LNCAP (cell line): ENCODE data around the gene NEK7.

Experiments used
- TF ChIP-seq, protein P1 (sequence below): fragments of 450-650 bp; IDR thresholded peaks from 2 replicates; pipeline ENCODE4 v1.5.1; 2017; ENCODE audit warnings: mild to moderate bottlenecking

NEK7 gene

DNA sequence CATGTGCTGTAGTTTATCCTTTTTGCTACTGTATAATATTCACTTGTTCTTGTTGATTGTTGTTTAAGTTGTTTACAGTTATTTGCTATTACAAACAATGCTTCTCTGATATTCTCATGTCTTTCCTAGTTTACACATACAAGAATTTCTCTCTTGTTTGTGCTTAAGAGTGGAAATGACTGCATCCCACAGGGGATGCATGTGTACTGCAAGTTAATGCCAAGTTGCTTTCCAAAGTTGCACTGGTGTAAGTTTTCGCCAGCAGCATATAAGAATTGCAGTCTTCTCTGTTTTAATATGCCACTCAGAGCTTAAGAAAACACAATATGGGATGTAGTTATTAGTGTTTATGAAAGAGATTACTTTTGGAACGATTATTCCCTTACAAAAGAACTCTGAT is 97.7 kb downstream of the NEK7 start:
- TF ChIP-seq, protein P1, sequence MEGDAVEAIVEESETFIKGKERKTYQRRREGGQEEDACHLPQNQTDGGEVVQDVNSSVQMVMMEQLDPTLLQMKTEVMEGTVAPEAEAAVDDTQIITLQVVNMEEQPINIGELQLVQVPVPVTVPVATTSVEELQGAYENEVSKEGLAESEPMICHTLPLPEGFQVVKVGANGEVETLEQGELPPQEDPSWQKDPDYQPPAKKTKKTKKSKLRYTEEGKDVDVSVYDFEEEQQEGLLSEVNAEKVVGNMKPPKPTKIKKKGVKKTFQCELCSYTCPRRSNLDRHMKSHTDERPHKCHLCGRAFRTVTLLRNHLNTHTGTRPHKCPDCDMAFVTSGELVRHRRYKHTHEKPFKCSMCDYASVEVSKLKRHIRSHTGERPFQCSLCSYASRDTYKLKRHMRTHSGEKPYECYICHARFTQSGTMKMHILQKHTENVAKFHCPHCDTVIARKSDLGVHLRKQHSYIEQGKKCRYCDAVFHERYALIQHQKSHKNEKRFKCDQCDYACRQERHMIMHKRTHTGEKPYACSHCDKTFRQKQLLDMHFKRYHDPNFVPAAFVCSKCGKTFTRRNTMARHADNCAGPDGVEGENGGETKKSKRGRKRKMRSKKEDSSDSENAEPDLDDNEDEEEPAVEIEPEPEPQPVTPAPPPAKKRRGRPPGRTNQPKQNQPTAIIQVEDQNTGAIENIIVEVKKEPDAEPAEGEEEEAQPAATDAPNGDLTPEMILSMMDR: no peak

DNA sequence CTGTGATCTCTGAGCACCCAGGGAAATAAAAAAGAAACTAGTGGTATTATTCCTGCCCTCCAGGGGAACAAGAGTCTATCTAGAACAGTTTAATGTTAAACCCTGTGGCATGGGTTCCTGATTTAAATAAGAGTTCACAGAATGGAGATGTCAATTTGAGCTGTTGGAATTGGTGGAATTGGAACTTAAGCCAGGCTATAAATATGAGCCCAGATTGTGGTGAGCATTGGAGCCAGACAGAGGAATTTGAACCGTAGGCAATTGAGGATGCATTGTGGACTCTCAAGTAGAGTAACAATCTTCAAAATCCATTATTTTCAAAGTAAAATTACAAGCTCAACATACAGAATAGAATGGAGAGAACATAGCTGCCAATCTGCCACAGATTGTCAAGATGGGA is 98.2 kb downstream of the NEK7 start:
- TF ChIP-seq, protein P1: no peak

DNA sequence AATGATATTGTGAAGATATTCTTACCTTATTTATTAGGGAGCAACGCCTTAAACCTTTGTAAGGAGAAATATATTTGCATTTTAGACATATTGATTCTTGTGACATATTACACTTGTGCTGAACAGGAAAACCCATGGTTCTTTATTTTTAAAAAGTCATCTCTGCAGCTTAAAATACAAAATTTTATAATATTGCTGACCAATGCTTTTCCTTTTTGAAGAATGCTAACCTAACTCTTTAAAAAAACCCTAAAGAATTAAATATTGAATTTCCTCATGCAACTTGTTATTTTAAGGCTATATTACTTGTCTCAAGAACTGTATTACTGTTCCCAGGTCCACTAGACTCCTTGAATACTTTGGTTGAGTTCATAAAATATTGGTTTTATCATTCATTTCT is 99.0 kb downstream of the NEK7 start:
- TF ChIP-seq, protein P1: no peak

DNA sequence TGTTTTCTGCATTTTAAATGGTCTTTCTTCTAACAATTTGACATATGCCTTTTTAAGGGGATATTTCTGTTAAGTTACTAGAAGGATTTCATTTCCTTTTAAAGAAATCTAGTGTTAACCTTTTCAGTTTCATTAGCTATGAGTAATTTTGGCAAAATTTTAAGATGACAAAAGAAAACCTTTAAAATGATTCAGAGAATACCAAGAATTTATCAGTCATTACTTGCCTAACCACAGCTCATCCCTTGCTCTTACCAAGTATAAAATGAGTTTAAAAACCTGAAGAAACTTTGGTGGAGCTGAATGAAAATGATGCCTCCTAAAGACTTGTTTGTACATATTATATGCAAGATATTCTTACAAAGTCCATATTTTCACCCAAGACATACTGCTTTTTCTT is 101.7 kb downstream of the NEK7 start:
- TF ChIP-seq, protein P1: no peak

DNA sequence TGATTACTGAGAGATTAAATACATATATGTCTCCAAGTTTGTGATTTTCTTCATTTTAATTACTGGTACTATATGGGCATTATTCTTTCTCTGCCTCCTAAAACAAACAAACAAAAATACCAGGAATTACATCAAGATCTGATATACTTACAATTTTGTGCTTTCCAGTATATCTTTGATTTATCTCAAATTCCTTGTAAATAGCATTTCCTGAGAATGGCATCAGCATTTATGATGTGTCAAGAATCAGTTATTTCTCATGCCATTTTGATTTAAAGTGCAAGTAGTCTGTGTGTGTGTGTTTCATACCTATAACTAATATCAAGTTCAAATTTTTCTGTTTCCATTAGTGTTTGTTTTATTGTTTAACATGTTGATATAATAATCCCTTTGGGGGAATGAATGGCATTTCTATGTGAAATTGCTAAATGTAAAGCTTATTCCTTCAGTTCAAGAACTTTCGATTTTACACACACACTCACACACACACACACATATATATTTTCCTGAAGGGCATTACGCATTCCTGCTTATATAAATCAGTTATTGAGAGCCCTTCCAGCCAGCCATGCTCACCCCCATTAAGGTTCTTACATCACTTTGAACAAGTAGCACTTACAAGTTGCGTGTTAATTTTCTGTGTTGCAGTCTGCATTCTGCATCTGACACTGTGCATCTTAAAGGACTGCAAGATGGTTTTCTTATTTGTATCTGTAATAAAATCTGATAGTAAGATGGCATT is 102.7 kb downstream of the NEK7 start:
- TF ChIP-seq, protein P1: no peak

DNA sequence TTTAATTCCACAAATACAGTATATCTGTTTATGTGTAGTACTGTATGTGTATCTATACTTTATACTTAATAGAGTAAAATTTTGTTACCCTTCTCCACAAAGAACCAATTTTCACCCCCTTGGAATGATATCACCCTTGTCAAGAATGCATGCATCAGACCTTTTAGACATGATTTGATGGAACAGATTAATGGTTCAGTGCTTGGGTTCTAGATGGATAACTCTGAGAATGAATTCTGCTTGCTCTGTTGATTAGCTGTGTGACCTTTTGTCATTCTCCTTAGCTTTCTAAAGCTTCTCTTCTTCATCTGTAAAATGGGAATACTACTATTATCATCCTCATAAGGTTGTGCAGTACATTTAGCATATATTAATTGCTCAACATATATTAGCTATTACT is 105.1 kb downstream of the NEK7 start:
- TF ChIP-seq, protein P1: no peak

DNA sequence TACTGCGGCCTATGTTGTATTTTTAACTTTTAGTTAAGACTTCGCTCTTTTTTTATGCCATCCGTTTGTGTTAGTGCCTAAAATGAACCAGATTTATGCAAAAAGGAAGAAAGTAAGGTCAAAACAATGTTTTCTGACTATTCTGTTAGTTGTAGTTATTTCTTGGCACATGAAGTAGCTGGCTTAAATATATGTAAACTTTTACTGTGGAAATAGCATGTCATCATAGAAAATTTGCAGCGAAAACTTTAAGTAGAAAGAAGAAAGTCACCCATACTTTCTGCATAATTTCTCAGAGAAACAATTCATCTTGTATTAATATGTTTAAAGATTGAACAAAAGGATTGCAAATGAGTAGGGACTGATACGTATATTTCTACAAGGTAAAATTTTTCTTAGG is 106.4 kb downstream of the NEK7 start:
- TF ChIP-seq, protein P1: no peak

DNA sequence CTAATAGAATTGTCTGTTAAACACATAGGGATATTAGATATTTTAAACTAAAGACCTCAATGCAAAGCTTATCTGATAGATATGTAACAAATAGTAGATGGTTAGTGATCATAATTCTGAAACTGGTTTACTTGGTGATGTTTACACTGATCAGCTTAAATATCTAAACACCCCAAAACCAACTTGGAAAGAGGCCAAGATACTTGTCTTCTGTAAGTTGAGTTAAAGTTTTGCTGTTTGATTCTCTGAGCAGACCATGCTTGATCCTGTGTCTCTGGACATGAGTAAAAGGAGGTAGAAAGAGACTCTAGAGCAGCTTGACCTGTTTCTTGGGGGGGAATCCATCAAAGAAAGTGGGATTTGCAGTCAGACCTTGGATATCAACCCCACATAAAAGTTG is 107.5 kb downstream of the NEK7 start:
- TF ChIP-seq, protein P1: no peak
